Activated CD8-positive, alpha-beta memory T cell treated with anti-CD3 and anti-CD28 coated beads for 24 hours (primary cell): ENCODE results near the gene SYT7.
A peak's percentile ranks its signal among the peaks of the same experiment; 100 is the strongest.
"Not testable (repeated sequence)": the region's sequence is repeated elsewhere in the genome, so short reads cannot be mapped to it uniquely, and the experiment has no call there.

Experiments used
- DNase-seq: peaks from one replicate; pipeline ENCODE4 v3.0.0-alpha.2; 2020

Gene SYT7

DNA sequence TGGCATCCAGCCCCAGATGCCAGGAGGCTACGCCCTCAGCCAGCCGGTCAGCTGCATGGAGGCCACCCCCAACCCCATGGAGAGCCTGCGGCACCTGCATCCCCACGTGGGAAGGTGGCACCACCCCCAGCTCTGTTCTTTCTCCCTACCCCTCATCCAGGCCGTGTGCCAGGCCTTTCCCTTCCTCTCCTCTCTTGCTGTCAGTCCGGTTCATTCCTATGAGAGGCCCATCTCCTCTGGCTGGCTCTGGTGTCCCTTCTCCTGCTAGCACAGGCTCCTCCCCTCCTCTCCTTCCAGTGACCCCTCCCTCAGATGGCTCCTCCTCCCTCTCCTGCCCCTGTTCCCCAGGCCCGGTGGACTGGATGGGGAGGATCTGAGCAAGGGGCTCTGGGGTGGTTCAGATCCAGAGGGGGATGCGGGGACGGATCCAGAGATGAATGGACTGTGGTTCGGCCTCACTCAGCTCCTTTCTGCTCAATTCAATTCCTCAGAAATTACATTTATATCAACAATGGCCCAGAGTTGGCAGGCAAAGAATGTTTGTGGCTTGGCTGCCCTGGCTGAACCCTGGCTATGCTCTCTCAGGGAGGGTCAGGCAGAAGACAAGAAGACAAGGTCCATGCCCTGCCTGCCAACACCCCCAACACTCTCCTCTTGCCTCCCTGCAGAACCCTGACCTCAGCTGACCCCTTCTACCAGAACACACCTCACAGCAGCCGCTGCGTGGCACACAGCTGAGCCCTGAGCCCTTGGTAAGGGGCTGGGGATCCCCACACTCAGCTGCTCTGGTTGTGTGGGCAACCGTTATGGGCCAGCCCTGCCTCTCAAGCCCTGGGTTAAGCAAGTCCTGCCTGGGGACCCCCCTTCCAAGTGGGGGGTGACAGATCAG is 90.8 kb downstream of the SYT7 start:
- DNase-seq = no peak

DNA sequence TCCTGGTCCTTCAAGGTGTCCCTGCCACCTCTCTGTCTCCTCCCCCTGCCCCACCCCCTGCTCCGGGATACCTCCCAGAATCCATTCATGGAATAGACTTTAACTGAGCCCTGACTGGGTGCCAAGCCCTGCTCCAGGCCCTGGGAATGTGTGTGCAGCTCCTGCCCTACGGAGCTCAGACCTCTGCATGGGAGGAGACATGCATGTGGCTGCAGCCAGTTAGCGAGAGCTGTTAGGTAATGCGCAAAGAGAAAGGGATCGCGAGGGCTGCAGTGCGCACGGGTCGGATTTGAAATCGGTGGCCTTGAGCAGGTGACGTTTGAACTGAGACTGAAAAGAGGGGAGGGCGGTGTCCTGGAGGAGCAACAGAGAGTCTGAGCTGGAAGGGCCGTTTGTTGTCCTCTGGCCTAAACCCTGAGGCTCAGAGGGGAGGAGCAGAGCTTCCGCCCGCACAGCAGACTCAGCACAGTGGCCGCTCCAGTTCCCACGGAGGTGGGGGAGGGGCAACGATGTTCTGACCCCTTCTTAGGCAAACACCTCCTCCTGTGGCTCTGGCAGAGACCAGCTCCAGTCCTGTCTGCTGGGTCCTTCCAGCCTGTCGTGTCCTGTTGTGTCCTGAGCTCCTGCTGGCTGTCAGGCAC is 92.1 kb downstream of the SYT7 start:
- DNase-seq = no peak

DNA sequence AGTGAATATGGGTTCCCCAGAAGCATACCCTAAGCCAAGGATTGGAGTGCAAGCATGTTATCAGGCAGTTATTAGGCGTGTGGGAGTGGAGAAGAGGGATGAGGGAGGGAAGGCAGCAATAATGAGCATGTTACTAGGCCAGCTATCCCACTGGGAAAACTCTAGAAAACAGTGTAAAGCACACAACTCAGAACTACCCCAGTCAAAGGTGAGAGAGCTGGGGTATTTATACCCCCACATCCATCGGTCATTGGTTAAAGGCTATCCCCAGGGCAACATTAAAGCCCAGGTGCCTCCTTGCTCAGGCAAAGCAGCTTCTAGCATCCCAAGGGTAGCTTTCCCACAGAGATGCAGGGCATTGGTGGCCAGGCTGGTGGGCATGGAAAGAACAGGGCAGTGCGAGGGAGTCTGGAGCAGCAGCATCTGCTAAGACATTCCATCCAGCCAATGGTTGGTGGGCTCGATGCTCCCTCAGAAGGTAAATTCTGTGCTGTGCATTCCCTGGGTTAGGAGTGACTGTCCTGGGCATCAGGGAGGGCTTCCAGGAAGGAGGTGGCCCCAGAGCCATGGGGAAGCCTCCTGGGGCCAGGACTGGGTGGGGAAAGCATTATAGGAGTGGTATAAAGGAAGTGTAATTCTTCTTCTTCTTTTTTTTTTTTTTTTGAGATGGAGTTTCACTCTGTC is 93.4 kb downstream of the SYT7 start:
- no peak for DNase-seq

DNA sequence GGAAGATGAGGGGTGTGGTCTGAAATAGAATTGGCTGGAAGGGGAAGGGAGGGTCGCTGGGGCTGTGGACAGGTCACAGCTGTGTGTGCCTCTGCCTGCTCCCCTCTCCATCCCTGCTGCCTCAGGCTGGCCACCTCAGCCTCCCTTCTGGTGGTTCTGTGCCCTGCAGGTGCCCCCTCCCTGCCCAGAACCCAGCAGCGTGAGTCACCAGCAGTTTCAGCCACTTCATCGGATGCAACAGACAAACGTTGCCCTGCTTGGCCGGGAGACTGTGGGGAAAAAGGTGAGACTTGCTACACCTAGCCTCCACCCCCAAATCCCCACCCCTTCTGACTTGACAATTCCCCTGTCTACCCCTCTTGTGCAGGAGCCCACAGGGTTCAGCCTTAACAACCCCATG is 94.1 kb downstream of the SYT7 start:
- no peak for DNase-seq

DNA sequence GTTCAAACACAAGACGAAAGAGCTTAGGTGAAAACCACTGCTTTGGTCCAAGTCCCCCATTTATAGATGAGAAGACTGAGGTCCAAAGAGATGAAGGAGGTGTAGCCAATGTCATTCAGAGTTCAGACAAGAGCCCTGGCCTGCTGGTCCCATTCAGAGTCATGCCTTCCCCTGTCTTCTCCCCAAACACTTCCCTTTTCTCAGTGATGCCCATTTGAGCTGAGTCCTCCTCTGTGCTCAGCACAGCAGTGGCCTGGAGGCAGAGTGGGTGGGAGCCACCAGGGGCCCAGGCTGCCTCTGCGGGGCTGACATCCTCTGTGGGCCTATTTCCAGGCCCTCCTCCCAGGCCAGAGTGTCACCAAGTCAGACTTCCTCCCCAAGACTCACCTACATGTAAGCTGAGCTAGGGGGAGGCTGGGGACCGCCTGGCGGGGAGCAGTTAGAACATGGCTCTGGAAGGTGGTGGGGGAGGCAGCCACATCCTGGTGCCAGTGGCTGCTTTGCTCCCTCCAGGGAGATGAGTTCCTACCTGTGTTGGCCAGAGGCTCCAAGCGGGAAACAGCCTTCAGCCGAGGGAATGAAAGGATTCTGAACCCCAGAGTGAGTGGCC is 94.8 kb downstream of the SYT7 start:
- DNase-seq = no peak

DNA sequence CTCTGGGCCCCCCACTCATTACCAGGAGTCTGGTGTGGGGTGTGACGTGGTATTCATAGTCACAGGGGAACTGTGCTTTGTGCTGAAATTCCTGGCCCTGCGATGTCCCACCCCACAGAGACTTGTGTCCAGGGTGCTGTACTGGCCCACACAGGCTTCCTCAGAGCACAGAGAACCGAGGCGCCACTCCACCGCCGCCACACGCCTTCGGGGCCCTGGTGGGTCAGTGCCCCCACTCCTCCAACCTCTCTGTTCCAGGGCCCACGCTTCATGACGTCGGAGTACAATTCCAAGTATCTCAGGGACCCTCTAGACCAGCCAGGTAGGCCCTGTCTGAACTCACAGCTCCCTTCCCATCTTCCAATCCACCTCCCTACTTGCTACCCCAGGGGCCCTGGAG is 95.8 kb downstream of the SYT7 start:
- DNase-seq = no peak

DNA sequence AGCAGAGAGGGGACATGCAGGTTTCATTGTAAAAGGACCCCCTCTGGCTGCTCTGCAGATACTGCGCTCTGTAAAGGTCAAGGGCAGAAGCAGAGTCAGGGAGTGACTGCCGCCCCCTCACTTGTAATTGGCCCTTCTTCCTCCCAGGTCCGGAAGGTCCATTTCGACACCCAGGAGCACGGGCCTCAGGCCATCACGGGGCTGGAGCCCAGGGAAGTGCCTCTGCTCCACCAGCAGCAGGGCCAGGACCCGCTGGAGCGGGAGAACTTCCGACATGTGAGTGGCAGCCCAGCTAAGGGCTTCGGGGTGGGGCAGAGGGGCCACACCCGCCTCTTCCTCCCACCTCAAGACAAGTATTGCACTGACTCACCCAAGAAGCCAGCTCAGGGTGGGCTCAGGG is 96.3 kb downstream of the SYT7 start:
- no peak for DNase-seq

DNA sequence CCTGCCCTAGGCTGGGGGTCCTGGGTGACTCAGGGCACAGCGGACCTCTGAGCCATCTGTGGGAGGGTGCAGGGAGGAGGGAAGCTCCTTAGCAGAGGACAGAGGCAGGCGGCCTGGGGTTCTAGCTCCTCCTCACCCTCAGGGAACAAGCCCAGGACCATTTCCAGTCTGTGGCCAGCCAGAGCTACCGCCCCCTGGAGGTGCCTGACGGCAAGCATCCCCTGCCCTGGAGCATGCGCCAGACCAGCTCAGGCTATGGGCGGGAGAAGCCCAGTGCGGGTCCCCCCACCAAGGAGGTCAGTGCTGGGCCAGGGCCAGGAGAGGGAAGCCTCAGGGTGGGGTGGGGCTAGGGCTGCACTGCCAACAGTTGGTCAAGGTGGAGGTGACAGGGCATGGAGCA is 98.4 kb downstream of the SYT7 start:
- peak; percentile 64 for DNase-seq

DNA sequence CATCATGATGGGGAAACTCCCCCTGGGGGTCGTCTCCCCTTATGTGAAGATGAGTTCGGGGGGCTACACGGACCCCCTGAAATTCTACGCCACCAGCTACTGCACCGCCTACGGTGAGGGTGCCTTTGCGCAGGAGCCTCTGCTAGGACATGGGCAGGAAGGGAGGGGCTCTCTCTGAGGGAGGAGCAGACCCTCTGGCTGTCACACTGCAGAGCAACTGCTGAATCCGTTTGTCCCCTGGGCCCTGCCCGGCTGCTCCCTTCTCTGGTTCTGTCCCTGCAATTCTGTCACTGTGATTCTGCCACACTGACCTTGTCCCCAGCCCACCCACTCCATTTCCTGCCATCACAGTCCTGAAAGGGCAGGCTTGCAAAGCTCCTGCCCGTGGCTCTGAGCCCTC is 99.1 kb downstream of the SYT7 start:
- DNase-seq = no peak

DNA sequence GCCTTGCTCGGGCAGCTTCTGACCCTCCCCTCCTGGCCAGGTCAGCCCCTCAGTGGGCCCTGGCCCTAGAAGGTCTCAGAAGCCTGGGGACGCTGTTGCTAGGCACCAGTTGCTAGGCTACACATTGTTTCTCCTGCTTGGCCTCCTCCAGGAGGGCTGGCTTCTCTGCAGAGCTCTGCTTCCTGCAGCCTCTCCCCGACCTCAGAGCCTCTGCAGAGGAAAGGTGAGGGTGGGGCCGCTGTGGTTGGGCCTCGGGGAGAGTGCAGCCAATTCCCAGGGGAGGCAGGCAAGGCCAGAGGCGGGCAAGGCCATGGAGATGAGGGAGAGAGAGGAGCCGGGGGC is 99.9 kb downstream of the SYT7 start:
- DNase-seq = no peak

DNA sequence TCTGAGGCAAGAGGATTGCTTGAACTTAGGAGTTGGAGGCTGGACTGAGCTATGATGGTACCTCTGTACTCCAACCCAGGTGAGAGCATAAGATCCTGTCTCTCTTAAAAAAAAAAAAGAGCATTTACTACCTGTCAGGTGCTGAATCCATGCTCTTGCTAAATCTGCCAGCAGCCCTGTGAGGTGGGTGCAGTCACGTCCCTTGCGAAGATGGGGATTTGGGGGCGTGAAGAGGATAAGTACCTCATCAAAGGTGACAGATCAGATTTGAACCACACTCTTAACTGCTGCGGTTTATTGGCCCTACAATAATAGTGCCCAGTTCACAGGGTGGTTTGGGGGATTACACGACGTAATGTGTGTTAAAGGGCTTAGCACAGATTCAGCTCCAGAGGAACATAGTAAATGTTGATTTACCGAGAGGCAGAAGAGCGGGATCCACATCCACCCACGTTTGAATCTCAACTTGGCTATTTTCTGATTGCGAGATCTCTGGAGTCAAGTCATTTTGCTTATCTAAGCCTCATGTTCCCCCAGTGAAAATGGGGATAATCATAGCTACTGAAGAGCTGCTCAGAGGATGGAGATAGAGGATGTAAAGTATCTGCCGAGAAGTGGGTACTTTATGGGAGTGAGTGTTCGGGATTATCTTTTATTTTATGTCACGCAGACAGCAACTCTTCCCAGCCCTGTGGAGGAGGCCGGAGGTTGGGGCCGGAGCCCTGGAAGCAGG is 100.4 kb downstream of the SYT7 start:
- no peak for DNase-seq

DNA sequence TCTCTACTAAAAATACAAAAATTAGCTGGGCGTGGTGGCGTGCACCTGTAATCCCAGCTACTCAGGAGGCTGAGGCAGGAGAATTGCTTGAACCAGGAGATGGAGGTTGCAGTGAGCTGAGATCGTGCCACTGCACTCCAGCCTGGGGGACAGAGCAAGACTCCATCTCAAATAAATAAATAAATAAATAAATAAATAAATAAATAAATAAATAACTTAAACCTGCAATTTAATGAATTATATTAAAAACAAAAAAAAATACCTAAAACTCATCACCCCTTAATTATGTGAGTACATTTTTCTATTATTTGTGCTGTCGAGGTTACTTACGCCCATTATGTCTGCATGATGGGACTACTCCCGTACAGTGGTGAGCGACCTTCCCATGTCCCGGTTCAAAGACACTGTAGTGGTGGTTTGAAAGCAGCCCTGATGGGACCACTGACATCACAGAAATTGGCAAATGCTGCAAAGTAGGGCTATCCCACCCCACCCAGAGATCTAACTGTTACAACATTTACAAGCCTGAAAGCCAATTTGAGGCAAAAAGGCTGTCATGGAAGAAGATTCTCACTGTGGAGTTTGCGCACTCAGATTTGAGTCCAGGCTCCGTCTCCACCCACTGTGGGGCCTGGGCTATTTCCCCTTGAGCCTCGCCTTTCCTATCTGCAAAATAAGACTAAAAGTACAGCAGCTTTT is 101.4 kb downstream of the SYT7 start:
- not testable (repeated sequence) for DNase-seq

DNA sequence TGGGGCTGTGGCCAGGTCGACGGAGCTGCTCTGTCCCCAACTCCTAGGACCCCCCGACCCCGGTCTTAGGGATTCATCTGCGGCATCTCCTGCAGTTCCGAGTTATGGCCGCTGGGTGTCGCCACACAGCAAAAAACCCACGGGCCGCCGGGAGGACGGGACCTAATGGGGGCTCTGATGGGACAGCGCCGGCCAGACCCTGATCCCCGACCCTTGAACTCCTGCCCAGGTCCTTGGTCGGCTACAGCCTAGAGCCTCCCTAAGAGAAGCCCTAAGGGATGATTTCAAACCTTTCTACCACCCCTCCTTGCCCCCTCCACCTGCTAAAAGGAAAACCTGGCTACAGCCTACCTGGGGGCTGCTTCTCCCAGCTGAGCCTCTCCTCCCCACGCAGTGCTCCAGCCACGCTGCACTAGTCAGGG is 103.1 kb downstream of the SYT7 start:
- DNase-seq = peak; percentile 86

DNA sequence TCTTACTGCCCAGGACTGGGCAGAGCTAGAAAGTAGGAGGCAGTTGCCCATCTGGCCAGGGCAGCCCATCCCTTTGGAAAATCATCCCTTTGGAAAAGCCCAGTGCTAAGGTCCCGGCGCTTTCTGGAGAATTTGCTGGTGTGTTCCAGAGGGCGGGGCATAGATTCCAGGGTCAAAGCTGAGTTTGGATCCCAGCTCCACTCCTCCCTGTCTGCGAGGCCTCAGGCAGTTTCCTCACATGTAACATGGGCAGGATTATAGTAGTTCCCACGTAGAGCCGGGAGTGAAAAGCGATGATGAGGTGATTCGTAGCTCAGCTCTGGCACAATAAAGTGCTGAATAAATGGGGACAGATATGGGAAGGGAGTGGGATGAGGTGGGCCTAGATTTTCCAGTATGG is 103.8 kb downstream of the SYT7 start:
- DNase-seq = no peak

DNA sequence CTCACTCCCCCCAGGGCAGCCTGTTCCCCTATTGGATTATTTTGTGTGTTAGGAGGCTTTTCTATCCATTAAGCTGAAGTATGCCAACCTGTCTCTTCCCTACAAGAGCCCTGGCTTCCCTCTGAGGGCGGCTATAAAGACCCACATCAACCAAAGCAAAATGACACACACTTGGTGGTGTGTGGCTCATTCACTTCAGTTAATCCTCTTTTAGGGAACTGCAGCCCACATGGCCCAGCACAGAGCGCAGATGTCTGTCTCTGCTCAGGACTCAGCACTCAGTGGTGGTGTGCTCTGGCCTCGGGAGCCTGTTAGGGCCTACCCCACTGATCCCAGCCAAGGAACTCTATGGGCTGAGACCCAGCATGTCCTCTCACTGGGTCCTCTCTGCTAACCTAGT is 104.5 kb downstream of the SYT7 start:
- no peak for DNase-seq

DNA sequence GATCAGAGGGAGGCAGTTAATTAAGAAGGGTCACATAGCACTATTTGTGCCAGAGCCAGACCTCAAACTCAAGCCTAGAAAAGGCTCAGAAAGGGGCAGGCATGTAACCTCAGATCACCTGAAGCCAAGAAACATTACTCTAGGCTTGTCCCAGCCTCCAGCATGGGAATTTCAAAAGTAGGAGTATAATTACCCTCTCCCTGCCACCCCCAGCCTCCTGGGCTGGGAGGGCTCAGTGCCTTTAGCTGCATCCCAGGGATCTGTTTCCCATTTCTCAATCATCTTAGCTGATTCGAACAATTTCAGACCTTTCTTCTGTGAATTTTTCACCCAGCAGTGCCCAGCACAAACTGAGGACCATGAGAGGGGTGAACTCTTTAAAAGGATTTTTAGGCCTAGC is 105.4 kb downstream of the SYT7 start:
- no peak for DNase-seq

DNA sequence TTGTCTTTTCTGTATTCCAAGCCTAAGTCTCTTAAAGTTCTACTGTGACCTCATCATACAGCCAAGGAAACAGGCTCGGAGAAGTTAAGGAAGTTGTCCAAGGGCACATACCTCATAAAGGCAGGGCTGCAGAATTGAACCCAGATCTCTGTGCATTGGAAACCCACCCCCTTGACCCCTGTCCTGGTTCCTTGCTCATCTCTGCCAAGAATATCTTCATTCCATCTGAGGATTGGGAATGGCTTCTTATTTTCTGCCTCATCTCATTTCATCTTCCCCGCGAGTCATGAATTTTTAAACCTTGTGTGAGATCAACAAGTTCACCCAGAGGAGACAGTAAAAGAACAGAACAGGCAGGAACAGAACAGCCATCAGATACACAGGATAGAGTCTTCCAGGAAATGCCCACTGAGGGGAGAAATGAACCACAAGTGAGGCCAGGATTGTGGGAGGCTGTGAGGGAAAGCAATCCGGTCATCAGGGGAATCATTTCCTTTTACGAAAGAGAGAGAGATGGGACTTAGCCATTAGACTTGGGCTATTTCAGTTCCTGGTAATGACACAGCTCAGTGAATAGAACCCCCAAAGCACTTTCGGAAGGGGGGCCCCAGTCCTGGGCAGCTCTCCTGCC is 106.7 kb downstream of the SYT7 start:
- DNase-seq = no peak

DNA sequence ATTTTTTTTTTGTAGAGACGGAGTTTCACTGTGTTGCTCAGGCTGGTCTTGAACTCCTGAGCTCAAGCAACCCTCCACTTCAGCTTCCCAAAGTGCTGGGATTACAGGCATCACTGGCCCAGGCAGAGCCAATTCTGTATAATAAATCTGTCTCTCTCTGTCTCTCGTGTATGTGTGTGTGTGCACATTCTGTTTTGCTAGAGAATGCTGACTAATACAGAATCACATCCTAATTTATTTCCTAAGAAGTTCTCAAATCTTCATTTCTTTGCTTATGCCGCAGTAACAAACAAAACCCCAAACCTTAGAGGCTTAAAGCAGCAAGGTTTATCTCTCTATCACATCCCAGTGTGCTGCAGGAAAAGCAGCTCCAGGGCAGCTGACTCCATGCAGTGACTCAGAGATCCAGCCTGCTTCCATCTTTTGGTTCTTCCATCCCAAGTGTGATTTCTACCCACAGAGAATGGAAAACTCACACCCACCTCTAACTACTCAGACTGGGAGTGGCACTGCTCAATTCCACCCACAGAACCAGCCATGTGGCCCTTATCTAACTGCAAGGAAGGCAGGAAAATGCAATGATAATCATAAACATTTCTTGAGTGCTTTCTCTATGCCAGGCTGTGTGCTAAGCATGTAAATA is 107.4 kb downstream of the SYT7 start:
- no peak for DNase-seq

DNA sequence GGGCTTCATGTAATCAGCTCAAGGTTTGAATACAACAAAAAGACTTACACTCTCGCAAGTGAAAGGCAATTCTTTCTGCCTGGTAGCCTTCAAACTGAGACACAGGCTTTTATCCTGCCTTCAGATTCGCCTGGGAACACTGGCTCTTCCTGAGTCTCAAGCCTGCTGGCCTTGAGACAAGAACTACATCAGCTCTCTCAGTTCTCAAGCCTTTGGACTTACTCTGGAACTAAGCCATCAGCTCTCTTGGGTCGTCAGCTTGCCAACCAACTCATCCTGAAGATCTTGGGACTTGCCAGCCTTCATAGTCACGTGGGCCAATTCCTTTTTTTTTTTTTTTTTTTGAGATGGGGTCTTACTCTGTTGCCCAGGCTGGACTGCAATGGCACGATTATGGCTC is 108.0 kb downstream of the SYT7 start:
- no peak for DNase-seq

DNA sequence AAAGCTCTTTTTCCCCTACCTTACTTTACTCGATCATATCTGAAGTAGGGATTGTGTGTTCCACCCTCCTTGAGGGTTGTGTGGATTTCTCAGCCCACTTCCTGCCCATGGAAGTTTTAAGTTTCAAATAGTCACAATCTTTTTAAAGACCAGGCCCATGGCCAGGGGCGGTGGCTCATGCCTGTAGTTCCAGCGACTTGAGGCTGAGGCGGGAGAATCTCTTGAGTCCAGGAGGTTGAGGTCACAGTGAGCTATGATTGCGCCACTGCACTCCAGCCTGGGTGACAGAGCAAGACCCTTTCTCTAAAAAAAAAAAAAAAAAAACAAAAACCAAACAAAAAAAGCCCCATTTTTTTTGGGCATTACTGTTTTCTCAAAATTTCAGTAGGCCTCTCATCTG is 108.6 kb downstream of the SYT7 start:
- no peak for DNase-seq

DNA sequence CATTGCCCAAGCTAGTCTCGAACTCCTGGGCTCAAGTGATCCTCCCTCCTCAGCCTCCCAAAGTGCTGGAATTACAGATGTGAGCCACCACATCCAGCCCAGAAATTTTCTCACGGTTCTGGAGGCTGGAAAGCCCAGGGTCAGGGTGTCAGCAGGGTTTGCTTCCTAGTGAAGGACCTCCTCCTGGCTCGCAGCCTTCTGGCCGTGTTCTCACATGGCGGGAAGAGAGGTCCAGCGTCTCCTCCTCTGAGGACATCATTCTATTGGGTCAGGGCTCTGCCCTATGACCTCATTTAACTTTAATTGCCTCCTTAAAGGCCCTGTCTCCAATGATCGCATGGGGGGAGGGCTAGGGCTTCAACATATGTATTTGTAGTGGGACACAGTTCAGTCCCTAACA is 112.9 kb downstream of the SYT7 start:
- DNase-seq = no peak
